DND-41 (cell line): ENCODE results near the gene LTB4R2.

Source experiments
- CTCF ChIP-seq: IDR thresholded peaks from 2 replicates; pipeline ENCODE4 v1.5.1; 2012; ENCODE audit warnings: borderline replicate concordance, low read length, moderate library complexity, mild to moderate bottlenecking; ENCODE audit not compliant: poor library complexity, severe bottlenecking; ENCODE audit errors: extremely low read depth
- EZH2 ChIP-seq: IDR thresholded peaks from 3 replicates; pipeline ENCODE4 v1.6.1; 2012; ENCODE audit warnings: borderline replicate concordance, low read depth, mild to moderate bottlenecking, moderate library complexity, low read length, inconsistent platforms; ENCODE audit not compliant: severe bottlenecking

- TF ChIP-seq CTCF, result no peak
- TF ChIP-seq EZH2, result no peak
These were observed 27.3 kb downstream of the LTB4R2 start for GRCh38 chr14:24337144-24337823.
